ENCODE measurements around the gene SMIM36. TPM values are rescaled to one million over a fixed set of nuclear protein-coding genes. Genes with fewer than 3 reads are reported as not detected.
"Not testable (repeated sequence)": the region's sequence is repeated elsewhere in the genome, so short reads cannot be mapped to it uniquely, and the experiment has no call there.

Gene SMIM36
- total RNA-seq, 4 donors from 2014 or later: not detected

- TF ChIP-seq CTCF (IDR thresholded peaks at IDR 0.05): peak; percentile 86 to 93 (median 90)
- no peak for TF ChIP-seq POLR2AphosphoS5 (IDR thresholded peaks at IDR 0.05)
- no peaks in the 10 kb centered on the region for H3K27me3 ChIP-seq
- H3K4me1 ChIP-seq: peaks cover 0 to 10% (median 0%) of the 10 kb centered on the region in 3 donors
- WGBS, 2 donors (ENCODE audit: low coverage in 1 of 2): 6 to 16% methylated on average over 5 of the region's 5 CpGs
- H3K36me3 ChIP-seq: no peaks in the 10 kb centered on the region
- ATAC-seq: peak; percentile 70
- H3K9me3 ChIP-seq: no peaks in the 10 kb centered on the region
- H3K27ac ChIP-seq: no peak overlapping the region
- no peak overlapping the region for H3K4me3 ChIP-seq
Observed at GRCh38 chr17:55513885-55514590, 2.8 kb upstream of the SMIM36 start.

- not testable (repeated sequence) for H3K27ac ChIP-seq, H3K4me1 ChIP-seq, H3K27me3 ChIP-seq, ATAC-seq, H3K36me3 ChIP-seq, H3K4me3 ChIP-seq, H3K9me3 ChIP-seq
- TF ChIP-seq POLR2AphosphoS5 (IDR thresholded peaks at IDR 0.05): peak; percentile 23
- 52 to 81% methylated on average over 5 to 7 of the region's 7 CpGs for WGBS, 2 donors (ENCODE audit: low coverage in 1 of 2)
Observed at GRCh38 chr17:55507669-55508068, 3.6 kb downstream of the SMIM36 start.

GRCh38 chr17:55501626-55502025 is 9.6 kb downstream of the SMIM36 start:
- not testable (repeated sequence) for H3K27ac ChIP-seq, ATAC-seq, H3K4me1 ChIP-seq, H3K4me3 ChIP-seq, H3K27me3 ChIP-seq, H3K36me3 ChIP-seq, H3K9me3 ChIP-seq
- WGBS, 2 donors (ENCODE audit: low coverage in 1 of 2): 95 to 97% methylated on average over 6 to 10 of the region's 23 CpGs

GRCh38 chr17:55500103-55500502 is 11.1 kb downstream of the SMIM36 start:
- H3K9me3 ChIP-seq: no peaks in the 10 kb centered on the region
- no peak overlapping the region for H3K4me3 ChIP-seq
- H3K27me3 ChIP-seq: no peaks in the 10 kb centered on the region
- H3K27ac ChIP-seq: no peak overlapping the region
- ATAC-seq: no peak
- H3K36me3 ChIP-seq: no peaks in the 10 kb centered on the region
- peaks cover 0 to 15% (median 0%) of the 10 kb centered on the region in 3 donors for H3K4me1 ChIP-seq
- WGBS, 2 donors (ENCODE audit: low coverage in 1 of 2): 69 to 76% methylated on average over 3 of the region's 3 CpGs
- no peak for TF ChIP-seq CTCF (IDR thresholded peaks at IDR 0.05)
- TF ChIP-seq POLR2A (IDR thresholded peaks at IDR 0.05): no peak
- no peak for TF ChIP-seq EP300 (IDR thresholded peaks at IDR 0.05)

- TF ChIP-seq EP300 (IDR thresholded peaks at IDR 0.05): no peak
- no peak for TF ChIP-seq POLR2AphosphoS5 (IDR thresholded peaks at IDR 0.05)
- TF ChIP-seq CTCF (IDR thresholded peaks at IDR 0.05): peak in 1 of 4 experiments; percentile 11
- no peak for TF ChIP-seq POLR2A (IDR thresholded peaks at IDR 0.05)
- WGBS, 2 donors (ENCODE audit: low coverage in 1 of 2): 49 to 57% methylated on average over 7 to 8 of the region's 8 CpGs
- H3K27me3 ChIP-seq: no peaks in the 10 kb centered on the region
- H3K9me3 ChIP-seq: no peaks in the 10 kb centered on the region
- H3K36me3 ChIP-seq: no peaks in the 10 kb centered on the region
- H3K27ac ChIP-seq: peak overlapping the region in 2 of 4 donors; percentile 32 to 49
- no peak overlapping the region for H3K4me3 ChIP-seq
- ATAC-seq: peak; percentile 90
- H3K4me1 ChIP-seq: peaks cover 0 to 29% (median 0%) of the 10 kb centered on the region in 3 donors
Observed at GRCh38 chr17:55496094-55496881, 15.0 kb downstream of the SMIM36 start.

GRCh38 chr17:55495239-55495638 is 16.0 kb downstream of the SMIM36 start:
- no peak for TF ChIP-seq EP300 (IDR thresholded peaks at IDR 0.05)
- no peak for TF ChIP-seq CTCF (IDR thresholded peaks at IDR 0.05)
- TF ChIP-seq POLR2AphosphoS5 (IDR thresholded peaks at IDR 0.05): no peak
- TF ChIP-seq POLR2A (IDR thresholded peaks at IDR 0.05): no peak

More at GRCh38 chr17:55495239-55495638, 16.0 kb downstream of the SMIM36 start:
- no peaks in the 10 kb centered on the region for H3K9me3 ChIP-seq
- peaks cover 0 to 28% (median 0%) of the 10 kb centered on the region in 3 donors for H3K4me1 ChIP-seq
- no peak for ATAC-seq
- H3K27ac ChIP-seq: peak overlapping the region in 1 of 4 donors; percentile 32
- WGBS, 2 donors (ENCODE audit: low coverage in 1 of 2): 19 to 55% methylated on average over 3 of the region's 3 CpGs
- H3K4me3 ChIP-seq: no peak overlapping the region
- no peaks in the 10 kb centered on the region for H3K36me3 ChIP-seq
- no peaks in the 10 kb centered on the region for H3K27me3 ChIP-seq

All from gastroesophageal sphincter (tissue), 4 donors.